HAP-1 (cell line): ENCODE results near the gene TSSC4.

Source experiments
- DNase-seq, 2 experiments: peaks; one replicate each; pipeline ENCODE4 v3.0.0-alpha.2; 2016 to 2020; ENCODE audit warnings: low spot score in 2 of 2
- H3K27me3 ChIP-seq: fragments of 250-450 bp; sonication (Bioruptor Pico); 2 replicates; pipeline ENCODE4 v1.5.1; 2020; ENCODE audit warnings: low read depth, mild to moderate bottlenecking, moderate library complexity
- H3K36me3 ChIP-seq: fragments of 250-450 bp; sonication (Bioruptor Pico); replicated peaks from 2 replicates; pipeline ENCODE4 v1.5.1; 2020; ENCODE audit warnings: mild to moderate bottlenecking
- H3K4me1 ChIP-seq: fragments of 250-450 bp; sonication (Bioruptor Pico); 2 replicates; pipeline ENCODE4 v1.5.1; 2020; ENCODE audit warnings: mild to moderate bottlenecking
- H3K4me3 ChIP-seq: fragments of 250-450 bp; sonication (Bioruptor Pico); 2 replicates; pipeline ENCODE4 v1.5.1; 2020; ENCODE audit warnings: mild to moderate bottlenecking, moderate library complexity
- H3K9me3 ChIP-seq: fragments of 250-450 bp; sonication (Bioruptor Pico); 2 replicates; pipeline ENCODE4 v1.5.1; 2020; ENCODE audit warnings: mild to moderate bottlenecking, moderate library complexity
- in situ Hi-C: fragments of 300-500 bp; cut with MboI; formaldehyde crosslinking; loops from 3 replicates; pipeline ENCODE4 v1.14.3; 2020; ENCODE audit warnings: low sequenced_read_pairs, inconsistent platforms, mixed read lengths

TSSC4 gene

DNA sequence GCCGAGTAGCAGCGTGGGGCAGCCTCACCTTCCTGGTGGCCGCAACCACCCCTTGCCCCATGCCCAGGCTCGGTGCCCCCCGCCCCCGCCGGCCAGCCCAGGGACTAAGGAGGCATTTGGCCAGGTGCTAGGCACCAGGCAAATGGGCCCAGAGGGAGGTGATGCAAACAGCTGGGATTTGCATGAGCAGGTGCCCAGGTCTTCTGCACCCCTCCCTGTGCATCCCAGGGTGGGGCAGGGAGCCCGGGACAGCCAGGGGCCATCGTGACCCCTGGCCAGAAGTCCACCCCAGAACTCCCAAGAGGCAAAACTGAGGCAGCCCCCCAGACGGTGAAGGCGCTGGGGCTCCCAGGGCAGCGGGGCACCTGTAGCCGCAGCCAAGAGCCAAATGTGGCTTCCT, 25.7 kb downstream of the TSSC4 start:
- H3K36me3 ChIP-seq, result no peaks in the 10 kb centered on the region
- H3K4me3 ChIP-seq, result no peak overlapping the region
- H3K9me3 ChIP-seq, result no peaks in the 10 kb centered on the region
- no peaks in the 10 kb centered on the region for H3K4me1 ChIP-seq
- H3K27me3 ChIP-seq, result no peaks in the 10 kb centered on the region
- in situ Hi-C loops, result loop anchor here (5.0 kb wide), 2 partner anchors 106 to 471 kb away; no protein-coding TSS in a partner anchor
- no peak for DNase-seq

- no peaks in the 10 kb centered on the region for H3K36me3 ChIP-seq
- in situ Hi-C loops, result loop anchor here (5.0 kb wide), 2 partner anchors 105 to 470 kb away; no protein-coding TSS in a partner anchor
- no peak for DNase-seq
- no peaks in the 10 kb centered on the region for H3K4me1 ChIP-seq
- H3K9me3 ChIP-seq, result no peaks in the 10 kb centered on the region
- no peaks in the 10 kb centered on the region for H3K27me3 ChIP-seq
- H3K4me3 ChIP-seq, result no peak overlapping the region
These were observed 26.4 kb downstream of the TSSC4 start for GRCh38 chr11:2426826-2427521.

GRCh38 chr11:2427721-2428321, 27.3 kb downstream of the TSSC4 start:
- no peaks in the 10 kb centered on the region for H3K4me1 ChIP-seq
- in situ Hi-C loops, result loop anchor here (5.0 kb wide), 2 partner anchors 104 to 469 kb away; no protein-coding TSS in a partner anchor
- no peak overlapping the region for H3K4me3 ChIP-seq
- DNase-seq, result no peak
- H3K27me3 ChIP-seq, result no peaks in the 10 kb centered on the region
- no peaks in the 10 kb centered on the region for H3K36me3 ChIP-seq
- no peaks in the 10 kb centered on the region for H3K9me3 ChIP-seq

- in situ Hi-C loops, result loop anchor here (5.0 kb wide), 2 partner anchors 104 to 469 kb away; no protein-coding TSS in a partner anchor
These were observed 27.8 kb downstream of the TSSC4 start for GRCh38 chr11:2428322-2428795.

GRCh38 chr11:2431395-2431794, 30.8 kb downstream of the TSSC4 start:
- DNase-seq, result no peak
- H3K9me3 ChIP-seq, result no peaks in the 10 kb centered on the region
- no peaks in the 10 kb centered on the region for H3K27me3 ChIP-seq
- H3K36me3 ChIP-seq, result no peaks in the 10 kb centered on the region
- in situ Hi-C loops, result no loop called here
- H3K4me3 ChIP-seq, result no peak overlapping the region
- H3K4me1 ChIP-seq, result no peaks in the 10 kb centered on the region

More at GRCh38 chr11:2428322-2428795, 27.8 kb downstream of the TSSC4 start:
- Histone ChIP-seq H3K9me3 (no peaks in the 10 kb centered on the region), H3K27me3 (no peaks in the 10 kb centered on the region), H3K4me1 (no peaks in the 10 kb centered on the region), H3K4me3 (no peak overlapping the region), H3K36me3 (no peaks in the 10 kb centered on the region)
- peak; percentile 13 to 86 for DNase-seq

- H3K4me3 ChIP-seq, result no peak overlapping the region
- in situ Hi-C loops, result no loop called here
- H3K27me3 ChIP-seq, result peaks cover 4% of the 10 kb centered on the region; the same call in 1 of the 2 replicates
- no peaks in the 10 kb centered on the region for H3K4me1 ChIP-seq
- no peaks in the 10 kb centered on the region for H3K36me3 ChIP-seq
- H3K9me3 ChIP-seq, result no peaks in the 10 kb centered on the region
- DNase-seq, result no peak
These were observed 31.6 kb downstream of the TSSC4 start for GRCh38 chr11:2432171-2432621.

DNA sequence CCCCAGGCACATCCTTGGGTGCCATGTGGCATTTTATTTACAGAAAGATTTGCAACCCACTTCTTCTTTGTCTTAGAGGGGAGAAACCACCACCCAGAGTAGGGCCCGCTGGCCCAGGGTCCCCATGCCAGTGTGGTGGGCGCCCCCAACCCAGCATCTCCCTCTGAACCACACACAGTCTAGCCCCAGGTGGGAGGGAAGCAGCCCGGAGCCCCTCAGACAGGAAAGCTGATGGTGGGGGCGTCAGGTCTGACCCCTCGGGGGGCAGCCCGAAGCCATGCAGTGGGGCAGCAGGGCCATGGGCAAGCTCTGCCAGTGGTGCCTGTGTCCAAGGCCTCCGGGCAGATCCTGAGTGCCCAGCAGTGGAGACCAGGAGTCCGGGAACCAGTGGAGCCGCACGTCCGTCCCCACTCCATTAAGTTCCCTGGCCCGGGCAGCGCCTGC, 32.1 kb downstream of the TSSC4 start:
- Histone ChIP-seq H3K9me3 (no peaks in the 10 kb centered on the region), H3K4me1 (no peaks in the 10 kb centered on the region), H3K27me3 (peaks cover 7% of the 10 kb centered on the region; the same call in 1 of the 2 replicates), H3K36me3 (no peaks in the 10 kb centered on the region), H3K4me3 (no peak overlapping the region)
- DNase-seq, result no peak
- in situ Hi-C loops, result no loop called here

- H3K27me3 ChIP-seq, result peaks cover 7% of the 10 kb centered on the region; the same call in 1 of the 2 replicates
- H3K9me3 ChIP-seq, result no peaks in the 10 kb centered on the region
- H3K36me3 ChIP-seq, result no peaks in the 10 kb centered on the region
- DNase-seq, result no peak
- in situ Hi-C loops, result no loop called here
- no peak overlapping the region for H3K4me3 ChIP-seq
- no peaks in the 10 kb centered on the region for H3K4me1 ChIP-seq
These were observed 32.8 kb downstream of the TSSC4 start for GRCh38 chr11:2433106-2433925.

GRCh38 chr11:2434008-2434407, 33.5 kb downstream of the TSSC4 start:
- Histone ChIP-seq H3K9me3 (no peaks in the 10 kb centered on the region), H3K27me3 (peaks cover 7% of the 10 kb centered on the region; the same call in 1 of the 2 replicates), H3K4me3 (no peak overlapping the region), H3K4me1 (no peaks in the 10 kb centered on the region), H3K36me3 (no peaks in the 10 kb centered on the region)
- in situ Hi-C loops, result no loop called here
- DNase-seq, result no peak

DNA sequence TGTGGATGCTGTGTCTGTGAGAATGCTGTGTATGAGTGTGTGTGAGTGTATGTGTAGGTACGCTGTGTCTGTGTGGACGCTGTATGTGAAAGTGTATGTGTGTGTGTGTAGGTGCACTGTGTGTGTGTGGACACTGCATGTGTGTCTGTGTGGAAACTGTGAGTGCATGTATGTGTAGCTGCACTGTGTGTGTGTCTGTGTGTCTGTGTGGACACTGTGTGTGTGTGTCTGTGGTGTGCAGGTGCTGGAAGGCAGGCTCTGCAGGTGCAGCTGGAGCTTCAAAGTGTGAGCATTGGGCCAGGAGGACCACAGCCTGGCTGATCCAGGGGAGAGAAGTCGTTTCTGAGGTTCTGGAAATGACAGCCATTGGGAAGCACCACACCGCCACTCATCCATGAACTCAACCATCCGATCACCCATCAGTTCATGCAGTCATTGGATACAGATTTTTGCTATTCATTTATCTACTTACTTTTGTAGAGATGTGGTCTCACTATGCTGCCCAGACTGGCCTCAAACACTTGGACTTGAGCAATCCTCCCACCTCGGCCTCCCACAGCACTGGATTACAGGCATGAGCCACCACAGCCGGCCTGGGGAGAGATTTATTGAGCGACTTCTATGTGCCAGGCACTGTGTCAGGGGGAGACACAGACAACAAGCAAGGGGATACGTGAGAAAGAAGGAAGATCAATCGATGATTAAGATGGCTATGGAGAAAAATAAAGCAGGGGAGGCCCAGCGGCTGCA, 34.1 kb downstream of the TSSC4 start:
- Histone ChIP-seq H3K4me1 (no peaks in the 10 kb centered on the region), H3K36me3 (no peaks in the 10 kb centered on the region), H3K27me3 (peaks cover 7% of the 10 kb centered on the region; the same call in 1 of the 2 replicates), H3K9me3 (no peaks in the 10 kb centered on the region), H3K4me3 (no peak overlapping the region)
- in situ Hi-C loops, result no loop called here
- no peak for DNase-seq

GRCh38 chr11:2435288-2436012, 34.9 kb downstream of the TSSC4 start:
- in situ Hi-C loops, result no loop called here
- no peaks in the 10 kb centered on the region for H3K4me1 ChIP-seq
- no peaks in the 10 kb centered on the region for H3K9me3 ChIP-seq
- DNase-seq, result no peak
- H3K27me3 ChIP-seq, result peaks cover 7% of the 10 kb centered on the region; the same call in 1 of the 2 replicates
- H3K4me3 ChIP-seq, result no peak overlapping the region
- no peaks in the 10 kb centered on the region for H3K36me3 ChIP-seq

DNA sequence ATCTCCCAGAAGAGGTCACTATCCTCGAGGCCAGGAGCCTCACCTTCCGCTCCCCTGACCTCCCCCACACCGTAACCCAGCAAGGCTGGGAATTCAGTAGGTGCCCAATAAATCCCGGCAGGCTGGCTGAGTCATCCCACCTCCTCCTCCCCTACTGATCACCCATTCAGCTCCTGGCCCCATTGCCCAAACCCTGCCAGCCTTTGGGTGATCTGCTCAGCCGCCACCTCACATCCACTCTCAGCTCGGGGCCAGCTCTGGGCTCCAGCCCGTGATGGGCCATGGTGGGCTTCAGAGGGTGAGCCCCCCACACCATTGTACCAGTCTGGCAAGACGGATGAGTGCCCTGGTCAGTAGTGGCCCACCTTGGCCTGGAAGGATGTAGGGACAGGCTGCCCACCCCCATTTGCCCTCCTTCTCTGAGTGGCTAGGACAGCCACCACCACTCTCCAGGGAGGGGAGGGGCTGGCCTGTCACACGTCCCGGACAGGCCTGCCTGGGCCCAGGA, 35.5 kb downstream of the TSSC4 start:
- in situ Hi-C loops, result no loop called here
- no peaks in the 10 kb centered on the region for H3K4me1 ChIP-seq
- no peaks in the 10 kb centered on the region for H3K9me3 ChIP-seq
- no peak for DNase-seq
- H3K27me3 ChIP-seq, result peaks cover 7% of the 10 kb centered on the region; the same call in 1 of the 2 replicates
- no peaks in the 10 kb centered on the region for H3K36me3 ChIP-seq
- H3K4me3 ChIP-seq, result no peak overlapping the region
